ENCODE measurements around the gene DHX58. TPM values are rescaled to one million over a fixed set of nuclear protein-coding genes. Genes with fewer than 3 reads are reported as not detected.
"Not testable (repeated sequence)": the region's sequence is repeated elsewhere in the genome, so short reads cannot be mapped to it uniquely, and the experiment has no call there.

Gene DHX58
- total RNA-seq, 6 donors from 2014 or later: 15.8 to 56.6 (median 32.6) TPM

- Histone ChIP-seq H3K27me3 (no peaks in the 10 kb centered on the region), H3K27ac (peak overlapping the region; percentile 86 to 95 (median 93)), H3K4me1 (peaks cover 30 to 43% (median 35%) of the 10 kb centered on the region in 4 donors), H3K9me3 (no peaks in the 10 kb centered on the region), H3K4me3 (peak overlapping the region; percentile 77 to 97 (median 94)), H3K36me3 (peaks cover 0 to 29% (median 3%) of the 10 kb centered on the region in 4 donors)
- DNase-seq: no peak
- WGBS, 2 donors: 8 to 9% methylated on average over 13 to 15 of the region's 15 CpGs
- ATAC-seq (ENCODE audit: low FRiP score in 2 of 2): peak in 1 of 2 donors; percentile 19
- TF ChIP-seq POLR2AphosphoS5 (IDR thresholded peaks at IDR 0.05) (no peak), POLR2A (IDR thresholded peaks at IDR 0.05) (no peak), EP300 (IDR thresholded peaks at IDR 0.05) (no peak)
- TF ChIP-seq, protein P1, sequence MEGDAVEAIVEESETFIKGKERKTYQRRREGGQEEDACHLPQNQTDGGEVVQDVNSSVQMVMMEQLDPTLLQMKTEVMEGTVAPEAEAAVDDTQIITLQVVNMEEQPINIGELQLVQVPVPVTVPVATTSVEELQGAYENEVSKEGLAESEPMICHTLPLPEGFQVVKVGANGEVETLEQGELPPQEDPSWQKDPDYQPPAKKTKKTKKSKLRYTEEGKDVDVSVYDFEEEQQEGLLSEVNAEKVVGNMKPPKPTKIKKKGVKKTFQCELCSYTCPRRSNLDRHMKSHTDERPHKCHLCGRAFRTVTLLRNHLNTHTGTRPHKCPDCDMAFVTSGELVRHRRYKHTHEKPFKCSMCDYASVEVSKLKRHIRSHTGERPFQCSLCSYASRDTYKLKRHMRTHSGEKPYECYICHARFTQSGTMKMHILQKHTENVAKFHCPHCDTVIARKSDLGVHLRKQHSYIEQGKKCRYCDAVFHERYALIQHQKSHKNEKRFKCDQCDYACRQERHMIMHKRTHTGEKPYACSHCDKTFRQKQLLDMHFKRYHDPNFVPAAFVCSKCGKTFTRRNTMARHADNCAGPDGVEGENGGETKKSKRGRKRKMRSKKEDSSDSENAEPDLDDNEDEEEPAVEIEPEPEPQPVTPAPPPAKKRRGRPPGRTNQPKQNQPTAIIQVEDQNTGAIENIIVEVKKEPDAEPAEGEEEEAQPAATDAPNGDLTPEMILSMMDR (IDR thresholded peaks at IDR 0.05): no peak
Observed at GRCh38 chr17:42153919-42154742, 41.6 kb upstream of the DHX58 start.

DNA sequence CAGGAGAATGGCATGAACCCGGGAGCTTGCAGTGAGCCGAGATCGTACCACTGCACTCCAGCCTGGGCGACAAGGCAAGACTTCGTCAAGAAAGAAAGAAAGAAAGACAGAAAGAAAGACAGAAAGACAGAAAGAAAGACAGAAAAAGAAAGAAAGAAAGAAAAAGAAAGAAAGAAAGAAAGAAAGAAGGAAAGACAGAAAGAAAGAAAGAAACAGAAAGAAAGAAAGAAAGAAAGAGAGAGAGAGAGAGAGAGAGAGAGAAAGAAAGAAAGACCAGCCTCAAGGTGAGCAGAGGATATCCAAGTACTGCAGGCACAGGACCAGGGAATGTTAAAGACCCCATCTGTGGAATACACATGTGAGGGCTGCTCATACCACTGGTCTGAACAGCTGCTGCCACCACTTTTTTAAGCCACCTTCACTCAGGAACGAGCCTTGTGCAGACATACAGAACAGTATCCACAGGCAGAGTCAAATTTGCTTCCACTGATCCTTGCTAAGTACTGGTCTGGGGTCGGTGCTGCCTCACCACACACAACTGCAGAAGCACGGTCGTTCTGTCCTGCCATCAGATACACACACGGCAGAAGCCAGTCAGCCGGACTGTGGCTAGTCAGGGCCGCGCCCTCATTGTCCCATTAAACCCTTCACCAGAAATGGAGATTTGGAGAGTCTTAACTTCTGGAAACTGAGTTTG is 34.5 kb upstream of the DHX58 start:
- no peak for ATAC-seq (ENCODE audit: low FRiP score in 2 of 2)
- H3K27me3 ChIP-seq: no peaks in the 10 kb centered on the region
- peaks cover 25 to 42% (median 28%) of the 10 kb centered on the region in 4 donors for H3K4me1 ChIP-seq
- DNase-seq: no peak
- no peak overlapping the region for H3K4me3 ChIP-seq
- no peaks in the 10 kb centered on the region for H3K9me3 ChIP-seq
- TF ChIP-seq, protein P1 (IDR thresholded peaks at IDR 0.05): no peak
- TF ChIP-seq POLR2A (IDR thresholded peaks at IDR 0.05): no peak
- no peak overlapping the region for H3K27ac ChIP-seq
- 92% methylated on average over 13 of the region's 13 CpGs for WGBS, 2 donors
- H3K36me3 ChIP-seq: peaks cover 0 to 69% (median 22%) of the 10 kb centered on the region in 4 donors

DNA sequence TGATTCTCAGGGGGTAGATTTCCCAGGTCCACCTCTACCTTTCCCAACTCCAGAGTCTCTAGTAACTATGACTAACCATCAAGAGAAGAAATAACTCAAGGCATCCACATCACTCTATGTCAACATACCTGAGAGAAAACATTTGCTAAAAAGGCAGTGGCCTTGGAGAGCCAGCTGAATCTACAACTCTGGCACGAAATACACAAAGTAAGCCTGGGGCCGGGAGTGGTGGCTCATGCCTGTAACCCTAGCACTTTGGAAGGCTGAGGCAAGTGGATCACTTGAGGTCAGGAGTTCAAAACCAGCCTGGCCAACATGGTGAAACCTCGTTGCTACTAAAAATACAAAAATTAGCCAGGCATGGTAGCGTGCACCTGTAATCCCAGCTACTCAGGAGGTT is 30.6 kb upstream of the DHX58 start:
- DNase-seq; ATAC-seq (ENCODE audit: low FRiP score in 2 of 2); H3K9me3 ChIP-seq; H3K27me3 ChIP-seq; H3K4me3 ChIP-seq: not testable (repeated sequence)
- peaks cover 0 to 51% (median 20%) of the 10 kb centered on the region in 4 donors for H3K36me3 ChIP-seq
- H3K4me1 ChIP-seq: peaks cover 34 to 44% (median 34%) of the 10 kb centered on the region in 4 donors
- peak overlapping the region in 1 of 4 donors; percentile 18 for H3K27ac ChIP-seq
- 84 to 87% methylated on average over 4 of the region's 4 CpGs for WGBS, 2 donors

DNA sequence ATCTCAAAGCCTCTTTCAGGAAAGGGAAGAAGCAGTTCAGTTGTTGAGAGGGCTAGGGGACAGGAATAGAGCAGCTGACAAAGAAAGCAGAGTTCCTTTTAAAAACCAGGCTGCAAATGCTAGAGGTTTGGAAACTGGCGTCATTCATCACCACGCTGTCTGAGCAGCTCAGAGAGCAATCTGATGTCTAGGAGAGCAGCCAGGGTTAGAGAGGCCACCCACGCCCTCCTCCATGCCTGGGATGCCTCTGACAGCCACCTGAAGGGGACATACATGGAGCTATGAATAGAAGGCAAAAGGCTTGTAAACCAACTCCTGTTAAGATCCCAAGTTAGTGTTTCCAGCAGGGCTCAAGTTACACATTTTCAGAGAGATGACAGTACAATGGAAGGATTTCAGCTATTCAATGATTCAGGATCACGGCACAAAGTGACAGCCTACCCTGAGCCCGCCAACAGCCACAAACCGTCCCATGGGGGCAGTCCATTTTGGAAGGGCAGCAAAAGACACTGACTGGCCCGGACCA is 29.9 kb upstream of the DHX58 start:
- DNase-seq (no peak), ATAC-seq (ENCODE audit: low FRiP score in 2 of 2) (peak in 1 of 2 donors; percentile 32)
- Histone ChIP-seq H3K27ac (peak overlapping the region in 3 of 4 donors; percentile 18 to 53 (median 18)), H3K36me3 (peaks cover 0 to 45% (median 15%) of the 10 kb centered on the region in 4 donors), H3K4me3 (no peak overlapping the region), H3K9me3 (no peaks in the 10 kb centered on the region), H3K4me1 (peaks cover 37 to 51% (median 40%) of the 10 kb centered on the region in 4 donors), H3K27me3 (no peaks in the 10 kb centered on the region)
- WGBS, 2 donors: 85 to 91% methylated on average over 7 of the region's 7 CpGs
- no peak for TF ChIP-seq EP300 (IDR thresholded peaks at IDR 0.05)
- TF ChIP-seq, protein P1 (IDR thresholded peaks at IDR 0.05): no peak
- no peak for TF ChIP-seq POLR2A (IDR thresholded peaks at IDR 0.05)
- no peak for TF ChIP-seq POLR2AphosphoS5 (IDR thresholded peaks at IDR 0.05)

DNA sequence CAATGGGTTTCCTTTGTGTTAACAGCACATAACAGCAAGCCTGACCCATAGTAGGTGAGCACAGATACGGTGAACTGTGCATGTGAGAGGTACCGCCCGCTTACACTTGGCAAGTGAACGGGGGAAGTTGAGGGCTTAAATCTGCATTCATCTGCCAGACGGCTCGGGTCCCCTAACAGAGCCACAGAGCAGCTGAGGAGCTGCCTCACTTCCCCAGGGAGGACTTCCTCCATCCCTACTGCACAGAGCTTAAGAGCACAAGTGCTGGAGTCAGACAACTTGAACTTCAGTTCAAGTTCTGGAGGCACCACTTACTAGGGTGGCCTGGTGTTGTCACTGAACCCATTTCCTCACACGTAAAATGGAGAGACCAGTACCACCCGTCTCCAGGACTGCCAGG is 28.9 kb upstream of the DHX58 start:
- Histone ChIP-seq H3K4me1 (peaks cover 44 to 61% (median 50%) of the 10 kb centered on the region in 4 donors), H3K27me3 (no peaks in the 10 kb centered on the region), H3K4me3 (no peak overlapping the region), H3K27ac (peak overlapping the region in 3 of 4 donors; percentile 1 to 19 (median 1)), H3K36me3 (peaks cover 0 to 36% (median 9%) of the 10 kb centered on the region in 4 donors), H3K9me3 (no peaks in the 10 kb centered on the region)
- peak in 1 of 2 donors; percentile 43 for ATAC-seq (ENCODE audit: low FRiP score in 2 of 2)
- TF ChIP-seq EP300 (IDR thresholded peaks at IDR 0.05): no peak
- TF ChIP-seq, protein P1 (IDR thresholded peaks at IDR 0.05): no peak
- TF ChIP-seq POLR2AphosphoS5 (IDR thresholded peaks at IDR 0.05): no peak
- no peak for TF ChIP-seq POLR2A (IDR thresholded peaks at IDR 0.05)
- WGBS, 2 donors: 51 to 74% methylated on average over 6 to 8 of the region's 8 CpGs
- no peak for DNase-seq

- H3K27me3 ChIP-seq; H3K4me3 ChIP-seq; H3K9me3 ChIP-seq; DNase-seq; ATAC-seq (ENCODE audit: low FRiP score in 2 of 2): not testable (repeated sequence)
- H3K4me1 ChIP-seq: peaks cover 51 to 68% (median 57%) of the 10 kb centered on the region in 4 donors
- peaks cover 0 to 29% (median 9%) of the 10 kb centered on the region in 4 donors for H3K36me3 ChIP-seq
- peak overlapping the region in 1 of 4 donors; percentile 1 for H3K27ac ChIP-seq
- 97 to 98% methylated on average over 7 of the region's 7 CpGs for WGBS, 2 donors
Observed at GRCh38 chr17:42140690-42141089, 28.2 kb upstream of the DHX58 start.
